ENCODE measurements around the gene CERK. TPM values are rescaled to one million over a fixed set of nuclear protein-coding genes. Genes with fewer than 3 reads are reported as not detected.

CERK gene
- total and polyA plus RNA-seq, 2 experiments from 2014 or later, result 37.2 to 74.9 TPM

DNA sequence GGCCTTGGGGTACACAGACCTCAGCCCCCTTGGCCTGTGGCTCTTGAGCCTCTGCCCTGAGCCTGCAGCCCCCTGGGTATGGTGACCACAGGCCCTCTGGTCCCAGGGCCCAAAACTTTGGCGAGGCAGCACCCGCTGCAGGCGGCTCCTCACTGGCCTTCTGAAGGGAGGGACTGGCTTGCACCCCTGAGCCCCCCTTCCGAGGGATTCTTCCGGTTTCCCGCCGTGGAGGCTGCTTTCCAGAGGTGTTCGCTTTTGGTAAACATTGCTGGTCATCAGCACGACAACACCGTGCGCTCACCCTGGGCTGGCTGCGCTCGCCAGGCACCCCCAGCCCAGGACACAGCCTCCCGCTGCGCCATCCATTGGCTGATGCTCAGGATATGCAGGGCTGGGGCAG lies 75.8 kb downstream of the CERK start:
- Histone ChIP-seq H3K9me3 (ENCODE audit: low read depth) (no peaks in the 10 kb centered on the region), H3K36me3 (peaks cover 4% of the 10 kb centered on the region), H3K27me3 (no peaks in the 10 kb centered on the region), H3K27ac (no peak overlapping the region), H3K4me1 (ENCODE audit: low read depth) (peaks cover 23% of the 10 kb centered on the region), H3K4me3 (no peak overlapping the region)
- no peak for DNase-seq (ENCODE audit: low read depth in 1 of 2, low spot score in 1 of 2)
- TF ChIP-seq, protein P1, sequence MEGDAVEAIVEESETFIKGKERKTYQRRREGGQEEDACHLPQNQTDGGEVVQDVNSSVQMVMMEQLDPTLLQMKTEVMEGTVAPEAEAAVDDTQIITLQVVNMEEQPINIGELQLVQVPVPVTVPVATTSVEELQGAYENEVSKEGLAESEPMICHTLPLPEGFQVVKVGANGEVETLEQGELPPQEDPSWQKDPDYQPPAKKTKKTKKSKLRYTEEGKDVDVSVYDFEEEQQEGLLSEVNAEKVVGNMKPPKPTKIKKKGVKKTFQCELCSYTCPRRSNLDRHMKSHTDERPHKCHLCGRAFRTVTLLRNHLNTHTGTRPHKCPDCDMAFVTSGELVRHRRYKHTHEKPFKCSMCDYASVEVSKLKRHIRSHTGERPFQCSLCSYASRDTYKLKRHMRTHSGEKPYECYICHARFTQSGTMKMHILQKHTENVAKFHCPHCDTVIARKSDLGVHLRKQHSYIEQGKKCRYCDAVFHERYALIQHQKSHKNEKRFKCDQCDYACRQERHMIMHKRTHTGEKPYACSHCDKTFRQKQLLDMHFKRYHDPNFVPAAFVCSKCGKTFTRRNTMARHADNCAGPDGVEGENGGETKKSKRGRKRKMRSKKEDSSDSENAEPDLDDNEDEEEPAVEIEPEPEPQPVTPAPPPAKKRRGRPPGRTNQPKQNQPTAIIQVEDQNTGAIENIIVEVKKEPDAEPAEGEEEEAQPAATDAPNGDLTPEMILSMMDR (IDR thresholded peaks at IDR 0.05; ENCODE audit: low read depth, low read length), result no peak

DNA sequence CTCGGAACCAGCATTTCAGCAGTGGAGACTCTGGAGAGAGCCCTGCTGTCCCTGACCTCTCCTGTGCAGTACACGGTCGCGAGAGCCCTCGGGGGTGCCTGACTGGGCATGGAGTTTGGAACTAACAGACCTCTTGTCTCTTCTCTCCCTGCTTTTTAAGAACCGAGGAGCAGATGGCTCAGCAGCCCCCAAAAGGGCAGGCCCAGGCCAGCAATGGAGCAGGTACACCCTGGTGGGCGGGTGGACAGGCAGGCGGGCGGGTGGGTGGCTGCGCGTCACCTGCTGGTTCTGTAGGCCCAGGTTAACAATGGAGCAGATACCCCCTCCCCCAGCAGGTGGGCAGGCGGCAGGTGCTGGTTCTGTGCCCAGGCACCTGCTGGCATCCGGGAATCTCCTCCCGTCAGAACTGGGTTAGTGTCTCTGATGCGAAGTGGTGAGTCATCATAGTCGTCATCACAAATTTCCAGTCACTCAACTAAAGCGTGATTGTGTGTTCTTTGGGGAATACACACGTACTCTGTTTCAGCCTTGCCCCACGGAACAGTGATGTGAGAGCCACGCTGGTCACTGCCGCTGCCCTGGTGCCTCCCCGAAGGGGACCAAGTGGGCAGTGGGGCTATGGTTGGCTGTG lies 76.7 kb downstream of the CERK start:
- Histone ChIP-seq H3K27ac (peak overlapping the region; percentile 66), H3K4me1 (ENCODE audit: low read depth) (peaks cover 23% of the 10 kb centered on the region), H3K4me3 (no peak overlapping the region), H3K36me3 (no peaks in the 10 kb centered on the region), H3K27me3 (no peaks in the 10 kb centered on the region), H3K9me3 (ENCODE audit: low read depth) (no peaks in the 10 kb centered on the region)
- peak; percentile 40 to 71 for DNase-seq (ENCODE audit: low read depth in 1 of 2, low spot score in 1 of 2)
- TF ChIP-seq, protein P1 (IDR thresholded peaks at IDR 0.05; ENCODE audit: low read depth, low read length), result no peak

DNA sequence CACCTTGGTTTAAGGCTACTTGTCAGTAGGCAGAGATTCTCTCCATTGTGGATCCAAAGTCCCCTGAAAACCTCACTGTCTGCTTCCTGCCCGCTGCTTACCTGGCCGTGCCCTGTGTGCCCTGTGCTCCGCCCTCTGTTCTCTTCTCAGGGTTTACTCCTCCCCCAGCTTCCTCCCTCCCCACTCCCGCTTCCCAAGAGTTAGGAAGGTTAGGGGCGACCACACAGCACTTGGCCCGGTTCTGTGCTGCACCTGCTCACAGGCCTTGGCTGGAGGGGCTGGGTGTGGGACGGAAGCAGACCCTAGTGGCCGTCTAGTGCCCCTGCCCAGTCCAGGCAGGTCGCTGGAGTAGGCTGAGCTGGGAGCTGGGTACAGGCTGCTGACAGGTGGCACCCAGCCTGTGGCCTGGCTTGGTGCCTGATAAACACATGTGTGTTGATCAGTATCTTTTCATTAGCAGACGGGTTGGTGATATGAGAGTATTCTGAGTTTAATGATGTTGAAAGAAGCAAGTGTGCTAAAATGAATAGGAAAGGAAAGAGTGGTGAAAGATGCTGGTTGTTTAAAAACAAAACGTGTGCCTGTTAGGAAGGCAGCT lies 77.3 kb downstream of the CERK start:
- DNase-seq (ENCODE audit: low read depth in 1 of 2, low spot score in 1 of 2), result no peak
- H3K4me1 ChIP-seq (ENCODE audit: low read depth), result peaks cover 23% of the 10 kb centered on the region

DNA sequence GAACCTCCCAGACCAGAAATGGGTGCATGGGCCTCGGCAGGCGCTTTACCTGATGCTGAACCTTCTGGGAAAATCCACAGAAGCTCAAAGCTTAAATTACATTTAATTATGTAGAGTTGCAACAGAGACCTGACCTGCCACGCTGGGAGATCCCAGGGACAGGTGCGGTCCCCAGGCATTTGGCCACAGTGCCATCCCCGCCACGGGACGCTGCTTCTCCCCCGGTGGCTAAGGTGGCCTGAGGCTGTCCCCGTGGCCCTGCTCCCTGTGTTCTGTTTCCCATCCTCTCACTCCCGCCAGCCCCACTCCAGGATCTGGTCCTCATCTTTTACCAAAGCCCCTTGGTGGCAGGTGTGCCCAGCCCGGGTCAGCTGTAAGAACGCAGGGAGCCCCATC lies 78.3 kb downstream of the CERK start:
- H3K36me3 ChIP-seq, result no peaks in the 10 kb centered on the region
- H3K4me1 ChIP-seq (ENCODE audit: low read depth), result peaks cover 23% of the 10 kb centered on the region
- DNase-seq (ENCODE audit: low read depth in 1 of 2, low spot score in 1 of 2), result no peak
- no peaks in the 10 kb centered on the region for H3K27me3 ChIP-seq
- TF ChIP-seq, protein P1 (IDR thresholded peaks at IDR 0.05; ENCODE audit: low read depth, low read length), result no peak
- no peak overlapping the region for H3K4me3 ChIP-seq
- H3K9me3 ChIP-seq (ENCODE audit: low read depth), result no peaks in the 10 kb centered on the region
- peak overlapping the region; percentile 66 for H3K27ac ChIP-seq

More for the DNA sequence above, 77.3 kb downstream of the CERK start:
- Histone ChIP-seq H3K4me3 (no peak overlapping the region), H3K27me3 (no peaks in the 10 kb centered on the region), H3K9me3 (ENCODE audit: low read depth) (no peaks in the 10 kb centered on the region), H3K36me3 (no peaks in the 10 kb centered on the region), H3K27ac (peak overlapping the region; percentile 66)
- TF ChIP-seq, protein P1 (IDR thresholded peaks at IDR 0.05; ENCODE audit: low read depth, low read length), result no peak

DNA sequence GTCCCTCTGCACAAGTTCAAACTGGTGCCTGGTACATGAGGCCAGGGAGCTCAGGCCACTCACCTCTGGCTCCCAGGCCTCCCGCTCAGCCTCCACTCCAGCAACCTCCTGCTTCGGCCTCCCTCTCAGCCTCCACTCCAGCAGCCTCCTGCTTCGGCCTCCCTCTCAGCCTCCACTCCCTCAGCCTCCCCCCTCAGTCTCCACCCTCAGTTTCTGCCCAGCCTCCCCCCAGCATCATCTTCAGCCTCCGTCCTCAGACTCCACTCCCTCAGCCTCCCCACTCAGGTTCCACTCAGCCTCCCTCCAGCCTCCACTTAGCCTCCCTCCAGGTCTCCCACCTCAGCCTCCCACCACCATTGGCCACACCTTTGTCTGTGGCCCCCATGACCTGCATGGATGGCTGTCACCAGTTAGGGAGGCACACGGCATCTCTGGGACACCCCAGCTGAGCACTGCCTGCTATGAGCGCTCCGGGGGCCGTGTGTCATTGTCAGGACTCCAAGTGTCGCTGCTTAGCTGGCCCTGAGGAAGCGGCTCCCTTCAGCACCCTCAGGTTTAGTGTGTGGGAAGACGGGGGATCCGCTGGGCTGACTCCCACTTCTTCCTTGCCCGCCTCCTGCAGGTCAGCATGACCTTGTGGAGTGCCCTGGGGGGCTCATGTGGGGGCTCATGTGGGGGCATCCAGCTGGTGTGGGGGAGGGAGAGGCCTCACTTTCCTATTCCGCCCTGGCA lies 78.8 kb downstream of the CERK start:
- Histone ChIP-seq H3K9me3 (ENCODE audit: low read depth) (no peaks in the 10 kb centered on the region), H3K4me3 (no peak overlapping the region), H3K27ac (no peak overlapping the region), H3K4me1 (ENCODE audit: low read depth) (peaks cover 23% of the 10 kb centered on the region), H3K27me3 (no peaks in the 10 kb centered on the region), H3K36me3 (no peaks in the 10 kb centered on the region)
- TF ChIP-seq, protein P1 (IDR thresholded peaks at IDR 0.05; ENCODE audit: low read depth, low read length), result no peak
- no peak for DNase-seq (ENCODE audit: low read depth in 1 of 2, low spot score in 1 of 2)
